ENCODE data around the gene ENAH.

ENAH gene

GRCh38 chr1:225468270-225469020 lies 184.5 kb downstream of the ENAH start:
- no peak for DNase-seq

GRCh38 chr1:225467193-225468020 lies 185.5 kb downstream of the ENAH start:
- DNase-seq: no peak

GRCh38 chr1:225466848-225467192 lies 186.1 kb downstream of the ENAH start:
- no peak for DNase-seq

- DNase-seq: no peak
Observed at GRCh38 chr1:225465793-225466517, 187.0 kb downstream of the ENAH start.

GRCh38 chr1:225464851-225465792 lies 187.8 kb downstream of the ENAH start:
- peak in 1 of 3 experiments; percentile 30 for DNase-seq

GRCh38 chr1:225462714-225463574 lies 190.0 kb downstream of the ENAH start:
- peak in 2 of 3 experiments; percentile 91 to 96 for DNase-seq

- no peak for DNase-seq
Observed at GRCh38 chr1:225462429-225462713, 190.6 kb downstream of the ENAH start.

- no peak for DNase-seq
Observed at GRCh38 chr1:225461533-225462428, 191.1 kb downstream of the ENAH start.

- DNase-seq: no peak
Observed at GRCh38 chr1:225460737-225461532, 192.0 kb downstream of the ENAH start.

GRCh38 chr1:225460021-225460736 lies 192.7 kb downstream of the ENAH start:
- no peak for DNase-seq

- no peak for DNase-seq
Observed at GRCh38 chr1:225458222-225458631, 194.7 kb downstream of the ENAH start.

GRCh38 chr1:225454733-225455132 lies 198.2 kb downstream of the ENAH start:
- DNase-seq: peak in 2 of 3 experiments; percentile 42 to 69

GRCh38 chr1:225453797-225454648 lies 198.9 kb downstream of the ENAH start:
- DNase-seq: peak in 2 of 3 experiments; percentile 50 to 87

- DNase-seq: no peak
Observed at GRCh38 chr1:225451840-225452515, 200.9 kb downstream of the ENAH start.

GRCh38 chr1:225451340-225451739 lies 201.6 kb downstream of the ENAH start:
- DNase-seq: no peak

GRCh38 chr1:225450491-225451191 lies 202.3 kb downstream of the ENAH start:
- no peak for DNase-seq

- DNase-seq: no peak
Observed at GRCh38 chr1:225449774-225450173, 203.1 kb downstream of the ENAH start.
